ENCODE results near the gene MIEN1.

- TF ChIP-seq, protein P1, sequence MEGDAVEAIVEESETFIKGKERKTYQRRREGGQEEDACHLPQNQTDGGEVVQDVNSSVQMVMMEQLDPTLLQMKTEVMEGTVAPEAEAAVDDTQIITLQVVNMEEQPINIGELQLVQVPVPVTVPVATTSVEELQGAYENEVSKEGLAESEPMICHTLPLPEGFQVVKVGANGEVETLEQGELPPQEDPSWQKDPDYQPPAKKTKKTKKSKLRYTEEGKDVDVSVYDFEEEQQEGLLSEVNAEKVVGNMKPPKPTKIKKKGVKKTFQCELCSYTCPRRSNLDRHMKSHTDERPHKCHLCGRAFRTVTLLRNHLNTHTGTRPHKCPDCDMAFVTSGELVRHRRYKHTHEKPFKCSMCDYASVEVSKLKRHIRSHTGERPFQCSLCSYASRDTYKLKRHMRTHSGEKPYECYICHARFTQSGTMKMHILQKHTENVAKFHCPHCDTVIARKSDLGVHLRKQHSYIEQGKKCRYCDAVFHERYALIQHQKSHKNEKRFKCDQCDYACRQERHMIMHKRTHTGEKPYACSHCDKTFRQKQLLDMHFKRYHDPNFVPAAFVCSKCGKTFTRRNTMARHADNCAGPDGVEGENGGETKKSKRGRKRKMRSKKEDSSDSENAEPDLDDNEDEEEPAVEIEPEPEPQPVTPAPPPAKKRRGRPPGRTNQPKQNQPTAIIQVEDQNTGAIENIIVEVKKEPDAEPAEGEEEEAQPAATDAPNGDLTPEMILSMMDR (IDR thresholded peaks at IDR 0.05 in 4 of 5, conservative IDR thresholded peaks at IDR 0.05 in 1 of 5) = no peak
- no peak for TF ChIP-seq POLR2A (IDR thresholded peaks at IDR 0.05)
Observed at GRCh38 chr17:39761861-39762496, 31.6 kb upstream of the MIEN1 start.
